ENCODE measurements around the gene TRIM2. TPM values are rescaled to one million over a fixed set of nuclear protein-coding genes. Genes with fewer than 3 reads are reported as not detected.

The TRIM2 gene
- total and polyA plus RNA-seq, 8 donors: 11.0 to 39.2 (median 21.4) TPM

- ATAC-seq: no peak
- intact Hi-C loops (cut with DNase I): no loop called here
- Histone ChIP-seq H3K27me3 (no peaks in the 10 kb centered on the region), H3K36me3 (no peaks in the 10 kb centered on the region), H3K9me3 (no peaks in the 10 kb centered on the region), H3K4me1 (no peaks in the 10 kb centered on the region), H3K4me3 (no peak overlapping the region), H3K27ac (no peak overlapping the region)
- DNase-seq: no peak
- no peak for FAIRE-seq
- 90 to 96% methylated on average over 4 of the region's 4 CpGs for WGBS, 2 donors
- TF ChIP-seq, protein P1, sequence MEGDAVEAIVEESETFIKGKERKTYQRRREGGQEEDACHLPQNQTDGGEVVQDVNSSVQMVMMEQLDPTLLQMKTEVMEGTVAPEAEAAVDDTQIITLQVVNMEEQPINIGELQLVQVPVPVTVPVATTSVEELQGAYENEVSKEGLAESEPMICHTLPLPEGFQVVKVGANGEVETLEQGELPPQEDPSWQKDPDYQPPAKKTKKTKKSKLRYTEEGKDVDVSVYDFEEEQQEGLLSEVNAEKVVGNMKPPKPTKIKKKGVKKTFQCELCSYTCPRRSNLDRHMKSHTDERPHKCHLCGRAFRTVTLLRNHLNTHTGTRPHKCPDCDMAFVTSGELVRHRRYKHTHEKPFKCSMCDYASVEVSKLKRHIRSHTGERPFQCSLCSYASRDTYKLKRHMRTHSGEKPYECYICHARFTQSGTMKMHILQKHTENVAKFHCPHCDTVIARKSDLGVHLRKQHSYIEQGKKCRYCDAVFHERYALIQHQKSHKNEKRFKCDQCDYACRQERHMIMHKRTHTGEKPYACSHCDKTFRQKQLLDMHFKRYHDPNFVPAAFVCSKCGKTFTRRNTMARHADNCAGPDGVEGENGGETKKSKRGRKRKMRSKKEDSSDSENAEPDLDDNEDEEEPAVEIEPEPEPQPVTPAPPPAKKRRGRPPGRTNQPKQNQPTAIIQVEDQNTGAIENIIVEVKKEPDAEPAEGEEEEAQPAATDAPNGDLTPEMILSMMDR (IDR thresholded peaks at IDR 0.05): no peak
These were observed 183.7 kb downstream of the TRIM2 start for GRCh38 chr4:153387981-153388380.

Other genes with a start within 250 kb of the TRIM2 start
- under 1 TPM in 4 of 6 donors, not detected in 2; 0.25 to 0.70 (median 0.33) TPM for gene MND1, start 140.2 kb downstream of the TRIM2 start, total RNA-seq
- gene MND1, start 140.2 kb downstream of the TRIM2 start, polyA plus RNA-seq: under 1 TPM in 1 of 2 donors, not detected in 1; 0.35 TPM